GM21529 (cell line): ENCODE measurements around the gene GTF2H3.

Experiments
- ATAC-seq: cut with Tn5 transposase; IDR thresholded peaks from one replicate; pipeline ENCODE4 v1.9.1; 2021; ENCODE audit not compliant: unreplicated experiment

The GTF2H3 gene

DNA sequence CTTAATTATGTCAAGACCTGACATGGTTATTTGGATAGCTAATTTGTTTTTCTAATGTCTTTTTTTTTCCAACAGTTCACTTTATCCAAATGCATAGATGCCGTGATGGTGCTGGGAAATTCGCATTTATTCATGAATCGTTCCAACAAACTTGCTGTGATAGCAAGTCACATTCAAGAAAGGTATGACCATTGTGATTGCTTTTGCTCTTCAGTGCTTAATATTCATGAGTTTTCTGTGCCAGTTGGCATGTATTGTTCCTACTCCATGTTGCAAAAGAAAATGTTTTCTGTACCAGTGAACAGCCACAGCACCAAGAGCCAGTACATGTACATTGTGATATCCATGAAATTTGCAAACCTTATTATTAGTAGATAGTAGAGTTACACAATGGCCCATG is 11.8 kb downstream of the GTF2H3 start:
- no peak for ATAC-seq

DNA sequence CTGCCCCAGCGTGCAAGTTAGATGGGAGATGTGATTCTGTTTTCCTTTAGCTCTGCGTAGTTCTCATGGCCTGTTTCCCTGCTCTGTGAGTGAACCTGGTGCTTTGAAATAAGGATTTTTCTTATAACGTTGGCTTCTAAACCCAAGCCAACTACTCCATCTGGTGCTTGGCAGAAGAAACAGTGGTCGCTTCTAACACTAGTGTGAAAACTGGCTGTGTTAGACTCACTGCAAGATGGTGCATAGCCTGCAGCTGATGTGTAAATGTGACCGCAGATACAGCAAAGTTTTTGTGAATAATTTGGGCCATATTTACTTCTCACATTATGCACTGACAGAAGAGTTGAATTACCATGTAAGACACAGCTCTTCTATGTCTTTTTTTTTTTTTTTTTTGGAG is 12.2 kb downstream of the GTF2H3 start:
- ATAC-seq, result no peak

GRCh38 chr12:123648401-123648800 is 14.8 kb downstream of the GTF2H3 start:
- no peak for ATAC-seq

DNA sequence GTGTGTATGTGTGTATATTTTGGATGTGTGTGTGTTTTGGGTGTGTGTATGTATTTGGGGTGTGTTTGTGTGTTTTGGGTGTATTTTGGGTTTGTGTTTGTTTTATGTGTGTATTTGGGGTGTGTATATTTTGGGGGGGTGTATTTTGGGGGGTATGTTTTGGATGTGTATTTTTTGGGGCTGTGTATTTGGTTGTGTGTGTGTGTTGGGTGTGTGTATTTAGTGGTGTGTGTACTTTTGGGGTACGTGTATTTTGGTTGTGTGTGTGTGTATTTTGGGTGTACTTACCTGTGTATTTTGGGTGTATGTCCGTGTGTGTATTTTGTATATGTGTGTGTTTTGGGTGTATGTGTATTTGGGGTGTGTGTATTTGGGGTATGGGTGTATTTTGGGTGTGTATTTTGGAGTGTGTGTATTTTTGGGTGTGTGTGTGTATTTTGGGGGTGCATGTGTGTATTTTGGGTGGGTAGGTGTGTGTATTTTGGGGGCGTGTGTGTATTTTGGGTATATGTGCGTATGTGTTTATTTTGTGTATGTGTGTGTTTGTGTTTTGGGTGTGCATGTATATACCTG is 20.6 kb downstream of the GTF2H3 start:
- no peak for ATAC-seq

- peak; percentile 87 for ATAC-seq
Observed at GRCh38 chr12:123655420-123655819, 21.8 kb downstream of the GTF2H3 start.

DNA sequence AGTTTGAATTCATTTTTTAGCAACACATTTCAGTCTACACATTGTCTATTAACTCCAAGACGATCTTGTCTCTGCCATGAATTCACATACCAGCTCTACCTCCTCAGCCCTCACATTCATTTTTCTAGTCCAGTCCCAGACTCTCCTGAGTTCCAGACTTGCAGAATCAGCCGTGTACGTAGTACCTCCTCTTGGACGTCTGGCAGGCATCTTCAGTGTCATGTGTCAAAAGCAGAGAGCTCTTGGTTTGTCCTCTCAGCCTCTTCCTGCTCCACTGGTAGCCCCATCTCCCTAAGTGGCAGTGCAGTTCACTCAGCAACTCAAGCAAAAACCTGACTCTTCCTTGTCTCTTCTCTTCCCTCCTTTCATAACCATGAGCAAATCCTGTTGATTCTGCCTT is 22.8 kb downstream of the GTF2H3 start:
- no peak for ATAC-seq

DNA sequence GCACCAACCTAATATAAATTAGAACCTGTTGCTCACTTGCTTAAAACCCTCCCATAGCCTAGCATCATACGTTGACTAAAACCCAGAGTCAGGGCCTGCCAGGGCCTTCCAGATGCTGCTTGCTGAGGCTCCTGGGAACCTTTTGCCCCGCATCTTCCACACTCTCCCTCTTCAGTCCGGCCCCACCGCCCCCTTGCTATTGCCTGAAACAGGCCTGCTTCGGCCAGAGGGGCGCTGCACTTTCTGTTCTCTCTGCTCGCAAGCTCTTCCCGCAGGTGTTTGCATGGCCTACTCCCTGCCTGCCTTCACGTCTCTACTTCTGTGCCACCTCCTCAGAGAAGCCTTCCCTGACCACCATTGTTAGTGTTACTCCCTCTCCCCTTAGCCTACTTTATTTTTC is 23.6 kb downstream of the GTF2H3 start:
- no peak for ATAC-seq

DNA sequence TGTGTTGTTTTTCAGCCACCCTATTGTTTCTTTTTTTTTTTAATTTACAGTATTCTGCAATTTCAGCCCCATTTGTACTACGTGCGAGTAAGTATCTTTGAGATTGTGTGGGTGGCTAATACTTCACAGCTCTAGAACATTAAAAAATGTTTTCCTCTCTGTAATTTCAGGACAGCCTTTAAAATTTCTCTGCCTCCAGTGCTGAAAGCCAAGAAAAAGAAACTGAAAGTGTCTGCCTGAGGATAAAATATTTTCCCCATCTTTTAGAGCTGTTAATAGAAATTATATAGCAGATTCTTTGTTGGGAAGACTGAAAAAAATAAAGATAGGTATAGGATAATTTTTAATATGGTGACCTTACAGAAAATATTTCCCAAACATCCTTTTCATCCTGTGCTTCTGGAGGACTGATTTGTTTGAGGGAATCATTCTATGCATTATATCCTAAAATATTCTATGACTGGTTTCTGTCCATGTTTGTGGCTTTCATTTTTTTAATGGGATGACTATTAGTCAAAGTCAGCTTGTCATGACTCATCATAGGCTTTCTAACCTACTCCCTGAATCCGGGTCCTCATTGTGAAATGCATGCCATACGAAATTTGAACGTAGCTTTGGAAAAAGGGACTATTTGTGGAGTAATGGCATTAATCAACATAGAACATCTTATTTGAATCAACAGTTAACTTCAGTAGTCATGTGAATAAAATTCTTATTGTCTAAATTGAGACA is 26.5 kb downstream of the GTF2H3 start:
- ATAC-seq, result no peak

DNA sequence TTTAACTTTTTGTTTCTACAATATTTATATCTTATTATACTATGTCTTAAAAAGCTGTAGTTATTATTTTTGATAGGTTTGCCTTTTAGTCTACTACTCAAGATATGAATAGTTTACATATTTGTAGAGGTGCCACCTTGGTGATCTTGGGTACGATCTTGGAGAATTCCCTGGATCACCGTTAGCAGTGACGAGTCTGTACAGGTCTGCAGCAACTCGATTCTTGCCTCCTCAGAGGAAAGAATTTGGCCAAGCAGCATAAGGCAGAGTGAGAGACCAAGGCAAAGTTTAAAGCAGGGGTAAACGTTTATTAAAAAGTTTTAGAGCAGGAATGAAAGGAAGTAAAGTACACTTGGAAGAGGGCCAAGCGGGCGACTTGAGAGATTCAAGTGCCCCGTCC is 34.1 kb downstream of the GTF2H3 start:
- no peak for ATAC-seq

DNA sequence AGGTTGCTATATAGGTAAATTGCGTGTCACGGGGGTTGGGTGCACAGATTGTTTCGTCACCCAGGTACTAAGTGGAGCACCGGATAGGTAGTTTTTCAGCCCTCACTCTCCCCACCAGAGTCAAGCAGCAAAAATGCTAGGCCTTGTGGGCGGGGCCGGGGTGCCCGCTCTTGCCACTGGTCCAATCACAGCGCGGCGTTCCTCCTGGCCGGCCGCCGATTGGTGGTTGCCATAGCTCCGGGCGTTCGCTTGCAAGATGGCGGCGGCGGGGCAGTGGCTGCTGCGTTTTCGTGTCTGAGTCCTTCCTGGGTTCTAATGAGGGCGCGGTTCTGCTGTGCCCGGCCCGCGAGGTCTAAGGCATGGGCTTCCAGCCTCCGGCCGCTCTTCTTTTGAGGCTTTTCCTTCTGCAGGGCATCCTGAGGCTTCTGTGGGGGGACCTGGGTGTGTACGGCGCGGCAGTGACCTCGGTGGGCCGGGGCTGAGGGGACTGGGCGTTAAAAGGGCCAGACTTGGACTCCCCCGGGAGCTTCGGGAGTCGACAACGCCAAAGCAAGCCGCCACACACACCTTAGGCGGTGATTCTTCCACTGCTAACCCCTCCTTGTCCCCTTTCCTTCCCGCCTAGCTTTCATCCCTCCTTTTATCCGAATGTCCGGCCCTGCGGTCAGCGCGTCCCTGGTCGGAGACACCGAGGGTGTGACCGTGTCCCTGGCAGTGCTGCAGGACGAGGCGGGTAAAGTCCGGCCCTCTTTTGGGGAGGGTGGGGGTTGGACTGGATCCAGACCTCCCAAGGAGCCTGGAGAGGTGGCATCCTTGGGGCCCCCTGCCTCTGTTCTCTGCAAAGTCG is 37.5 kb downstream of the GTF2H3 start, which contains the start of gene TCTN2:
TCTN2 (plus strand) TSS at position 232 of the 847 bp plus-strand sequence; CDS start at position 360, 128 bp downstream.
- peak; percentile 99 for ATAC-seq

- no peak for ATAC-seq
Observed at GRCh38 chr12:123671876-123672275, 38.2 kb downstream of the GTF2H3 start.

DNA sequence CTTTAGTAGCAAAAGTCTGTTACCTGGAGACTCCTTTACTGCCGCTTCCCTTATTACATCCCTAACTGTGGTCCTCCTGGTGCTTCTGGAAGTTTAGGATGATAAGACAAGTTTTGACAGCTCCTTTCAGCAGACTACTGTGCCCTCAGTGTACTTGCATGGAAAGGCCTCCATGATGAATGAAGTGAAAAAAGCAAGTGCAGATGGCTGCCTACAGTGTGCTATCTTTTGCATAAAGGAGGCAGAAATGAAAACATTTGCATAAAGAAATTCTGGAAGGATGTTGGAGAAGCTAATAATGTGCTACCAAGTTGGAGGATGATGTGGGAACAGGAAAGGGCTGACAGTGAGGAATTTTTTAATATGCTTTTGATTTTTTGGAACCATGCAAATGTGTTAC is 41.8 kb downstream of the GTF2H3 start:
- no peak for ATAC-seq

DNA sequence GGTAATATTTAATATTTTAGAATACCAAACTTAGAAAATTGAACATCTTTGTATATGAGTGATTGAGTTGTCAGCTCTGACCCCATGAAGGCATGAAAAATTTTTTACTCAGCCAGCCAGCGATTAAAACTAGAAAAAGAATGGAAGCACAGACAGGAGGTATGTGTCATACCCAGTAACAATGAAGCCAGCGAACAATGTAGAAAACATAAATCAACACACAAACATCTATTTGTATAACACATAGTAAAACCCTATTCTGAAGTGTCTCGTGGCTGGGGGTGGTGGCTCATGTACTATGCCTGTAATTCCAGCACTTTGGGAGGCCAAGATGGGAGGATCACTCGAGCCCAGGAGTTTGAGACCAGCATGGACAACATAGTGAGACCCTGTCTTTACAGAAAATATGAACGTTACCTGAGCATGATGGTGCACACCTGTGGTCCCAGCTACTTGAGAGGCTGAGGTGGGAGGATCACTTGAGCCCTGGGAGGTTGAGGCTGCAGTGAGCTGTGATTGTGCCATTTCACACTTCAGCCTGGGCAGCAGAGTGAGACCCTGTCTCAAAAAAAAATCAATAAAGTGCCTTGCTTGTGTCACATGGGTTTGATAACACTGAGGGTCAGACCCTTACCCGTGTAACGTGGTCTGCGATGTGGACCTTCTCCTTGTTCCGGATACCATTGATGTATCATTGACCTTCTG is 43.1 kb downstream of the GTF2H3 start:
- ATAC-seq, result no peak

DNA sequence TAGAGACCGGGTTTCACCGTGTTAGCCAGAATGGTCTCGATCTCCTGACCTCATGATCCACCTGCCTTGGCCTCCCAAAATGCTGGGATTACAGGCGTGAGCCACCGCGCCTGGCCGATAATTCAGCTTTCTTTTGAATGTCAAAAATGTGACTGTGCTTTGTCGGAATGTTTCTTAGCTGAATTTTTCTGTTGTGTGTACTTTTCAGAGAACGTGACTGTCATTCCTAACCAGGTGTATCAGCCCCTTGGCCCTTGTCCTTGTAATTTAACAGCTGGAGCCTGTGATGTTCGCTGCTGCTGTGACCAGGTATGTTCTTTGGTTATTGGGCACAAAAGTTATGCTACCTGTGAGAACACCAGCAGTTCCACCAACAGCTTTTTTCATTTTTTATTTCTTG is 45.4 kb downstream of the GTF2H3 start:
- ATAC-seq, result no peak

GRCh38 chr12:123681605-123682004 is 48.0 kb downstream of the GTF2H3 start:
- no peak for ATAC-seq

DNA sequence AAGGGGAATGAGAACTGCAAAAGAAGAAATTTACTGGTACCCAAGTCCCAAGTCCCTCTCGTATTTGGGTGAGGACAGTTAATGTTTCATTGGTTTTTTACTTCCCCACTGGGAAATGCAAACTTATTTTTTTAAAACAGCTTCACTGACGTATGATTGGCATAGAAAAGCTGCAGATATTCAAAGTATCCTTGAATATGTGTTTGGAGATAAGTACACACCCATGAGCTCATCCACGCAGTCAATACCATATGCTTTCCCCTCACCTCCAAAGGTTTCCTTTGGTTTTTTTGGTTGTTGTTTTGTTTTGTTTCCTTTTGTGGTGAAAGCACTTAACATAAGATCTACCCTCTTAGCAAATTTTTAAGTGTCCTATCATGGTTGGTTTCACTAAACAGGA is 50.3 kb downstream of the GTF2H3 start:
- no peak for ATAC-seq

- no peak for ATAC-seq
Observed at GRCh38 chr12:123686636-123687190, 53.1 kb downstream of the GTF2H3 start.

DNA sequence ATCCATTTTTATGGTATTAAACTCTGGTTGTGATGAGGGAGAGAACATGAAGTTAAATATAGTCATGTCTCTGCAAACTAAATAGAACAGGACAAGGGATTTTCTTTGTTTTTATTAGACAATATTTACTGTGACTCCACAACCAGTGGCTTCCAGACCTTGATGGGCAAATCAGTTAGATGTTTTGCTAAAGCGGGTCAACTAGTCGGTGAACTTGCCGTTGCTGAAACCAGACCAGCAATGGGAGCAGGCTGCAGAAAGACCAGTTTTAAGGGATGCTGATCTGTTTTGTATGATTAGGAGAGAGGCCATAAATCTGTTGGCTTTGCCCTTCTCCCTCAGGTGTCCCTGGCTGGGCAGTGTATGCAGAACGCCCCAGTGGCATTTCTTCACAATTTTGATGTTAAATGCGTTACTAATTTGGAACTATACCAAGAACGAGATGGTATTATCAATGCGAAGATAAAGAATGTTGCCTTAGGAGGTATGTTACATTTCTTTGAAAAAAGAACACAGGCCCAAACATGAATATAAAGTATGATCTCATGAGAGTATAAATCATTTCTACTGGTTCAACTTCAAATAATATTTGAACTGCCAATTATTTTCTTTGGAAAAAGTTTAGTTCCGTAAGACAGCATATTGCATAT is 56.7 kb downstream of the GTF2H3 start:
- no peak for ATAC-seq

DNA sequence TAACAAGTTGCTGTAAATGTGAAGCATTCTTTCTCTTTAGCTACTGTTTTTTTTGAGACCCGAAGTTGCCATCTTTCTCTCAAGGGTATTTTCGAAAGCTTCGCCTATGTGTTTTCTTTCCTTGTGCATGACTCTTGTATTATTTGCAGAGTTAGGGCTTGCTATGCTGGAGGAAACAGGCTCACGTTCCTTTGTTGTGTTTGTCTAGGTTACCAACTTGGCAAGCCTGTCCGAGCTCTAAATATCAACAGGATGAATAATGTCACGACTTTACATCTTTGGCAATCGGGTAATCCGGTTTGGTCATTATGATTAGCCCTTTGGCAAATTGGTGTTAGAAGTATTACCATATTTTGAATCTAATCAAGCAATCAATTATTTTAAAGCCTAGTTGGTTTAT is 62.6 kb downstream of the GTF2H3 start:
- ATAC-seq, result no peak

- no peak for ATAC-seq
Observed at GRCh38 chr12:123696646-123697045, 63.0 kb downstream of the GTF2H3 start.

GRCh38 chr12:123705935-123706334 is 72.3 kb downstream of the GTF2H3 start:
- no peak for ATAC-seq
